Measurements from ENCODE around the gene TPD52L1. TPM values are rescaled to one million over a fixed set of nuclear protein-coding genes. Genes with fewer than 3 reads are reported as not detected.
"Not testable (repeated sequence)": the region's sequence is repeated elsewhere in the genome, so short reads cannot be mapped to it uniquely, and the experiment has no call there.

The TPD52L1 gene
- total RNA-seq, 1 donor from 2014 or later: not detected

GRCh38 chr6:125273965-125274364 lies 120.4 kb downstream of the TPD52L1 start:
- Mint-ChIP-seq H3K27me3 (ENCODE audit: unreplicated experiment) (no peaks in the 10 kb centered on the region), H3K27ac (ENCODE audit: unreplicated experiment) (no peak overlapping the region), H3K9me3 (ENCODE audit: unreplicated experiment) (no peaks in the 10 kb centered on the region), H3K4me1 (ENCODE audit: low read depth, unreplicated experiment) (no peaks in the 10 kb centered on the region), H3K4me3 (ENCODE audit: unreplicated experiment) (no peak overlapping the region), H3K36me3 (ENCODE audit: unreplicated experiment) (no peaks in the 10 kb centered on the region)
- TF ChIP-seq, protein P1, sequence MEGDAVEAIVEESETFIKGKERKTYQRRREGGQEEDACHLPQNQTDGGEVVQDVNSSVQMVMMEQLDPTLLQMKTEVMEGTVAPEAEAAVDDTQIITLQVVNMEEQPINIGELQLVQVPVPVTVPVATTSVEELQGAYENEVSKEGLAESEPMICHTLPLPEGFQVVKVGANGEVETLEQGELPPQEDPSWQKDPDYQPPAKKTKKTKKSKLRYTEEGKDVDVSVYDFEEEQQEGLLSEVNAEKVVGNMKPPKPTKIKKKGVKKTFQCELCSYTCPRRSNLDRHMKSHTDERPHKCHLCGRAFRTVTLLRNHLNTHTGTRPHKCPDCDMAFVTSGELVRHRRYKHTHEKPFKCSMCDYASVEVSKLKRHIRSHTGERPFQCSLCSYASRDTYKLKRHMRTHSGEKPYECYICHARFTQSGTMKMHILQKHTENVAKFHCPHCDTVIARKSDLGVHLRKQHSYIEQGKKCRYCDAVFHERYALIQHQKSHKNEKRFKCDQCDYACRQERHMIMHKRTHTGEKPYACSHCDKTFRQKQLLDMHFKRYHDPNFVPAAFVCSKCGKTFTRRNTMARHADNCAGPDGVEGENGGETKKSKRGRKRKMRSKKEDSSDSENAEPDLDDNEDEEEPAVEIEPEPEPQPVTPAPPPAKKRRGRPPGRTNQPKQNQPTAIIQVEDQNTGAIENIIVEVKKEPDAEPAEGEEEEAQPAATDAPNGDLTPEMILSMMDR (IDR thresholded peaks at IDR 0.05; ENCODE audit: partially characterized antibody, unreplicated experiment): no peak
- DNase-seq: no peak

DNA sequence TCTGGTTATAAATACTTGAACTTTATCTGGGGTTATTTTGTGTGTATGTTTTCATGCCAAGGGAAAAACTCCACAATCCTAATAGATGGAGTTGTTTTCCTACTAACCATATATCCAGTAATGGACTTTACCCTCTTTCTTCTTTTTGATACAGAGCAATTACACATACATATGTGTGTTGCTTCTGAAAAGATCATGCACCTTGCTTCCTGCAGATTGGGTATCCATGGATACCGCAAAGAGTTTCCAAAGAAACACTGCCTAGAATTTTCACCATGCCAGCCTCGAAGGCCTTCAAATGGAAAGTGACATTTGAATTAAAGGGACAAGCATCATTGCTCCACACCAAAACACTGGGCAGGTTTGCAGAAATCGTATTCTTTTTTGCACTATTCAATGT lies 121.4 kb downstream of the TPD52L1 start:
- DNase-seq: no peak
- Mint-ChIP-seq H3K27me3 (ENCODE audit: unreplicated experiment) (peaks cover 2% of the 10 kb centered on the region), H3K27ac (ENCODE audit: unreplicated experiment) (no peak overlapping the region), H3K4me3 (ENCODE audit: unreplicated experiment) (no peak overlapping the region), H3K9me3 (ENCODE audit: unreplicated experiment) (no peaks in the 10 kb centered on the region), H3K36me3 (ENCODE audit: unreplicated experiment) (peaks cover 4% of the 10 kb centered on the region), H3K4me1 (ENCODE audit: low read depth, unreplicated experiment) (peaks cover 2% of the 10 kb centered on the region)
- TF ChIP-seq, protein P1 (IDR thresholded peaks at IDR 0.05; ENCODE audit: partially characterized antibody, unreplicated experiment): no peak

DNA sequence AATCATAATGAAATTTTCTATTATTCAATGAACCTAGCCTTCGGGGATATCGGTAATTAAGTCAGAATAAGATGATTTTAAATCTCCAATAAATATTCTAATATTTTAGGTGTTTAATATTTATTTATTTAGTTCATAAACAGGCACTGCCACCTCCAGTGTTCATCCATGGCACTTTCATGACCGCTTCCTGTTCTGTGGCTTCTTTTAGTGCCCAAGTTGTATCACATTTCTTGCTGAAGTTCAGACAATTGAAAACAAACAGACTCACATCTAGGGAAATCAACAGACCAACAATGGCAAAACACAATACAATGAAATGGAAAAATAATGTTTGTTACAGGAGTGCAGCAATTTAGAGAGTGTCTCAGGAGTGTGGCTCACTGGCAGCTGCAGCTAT lies 122.2 kb downstream of the TPD52L1 start:
- TF ChIP-seq, protein P1 (IDR thresholded peaks at IDR 0.05; ENCODE audit: partially characterized antibody, unreplicated experiment): no peak
- H3K27ac Mint-ChIP-seq (ENCODE audit: unreplicated experiment): no peak overlapping the region
- H3K4me1 Mint-ChIP-seq (ENCODE audit: low read depth, unreplicated experiment): peaks cover 2% of the 10 kb centered on the region
- no peak for DNase-seq
- peaks cover 6% of the 10 kb centered on the region for H3K36me3 Mint-ChIP-seq (ENCODE audit: unreplicated experiment)
- H3K27me3 Mint-ChIP-seq (ENCODE audit: unreplicated experiment): peaks cover 2% of the 10 kb centered on the region
- H3K4me3 Mint-ChIP-seq (ENCODE audit: unreplicated experiment): no peak overlapping the region
- H3K9me3 Mint-ChIP-seq (ENCODE audit: unreplicated experiment): no peaks in the 10 kb centered on the region

GRCh38 chr6:125277838-125278237 lies 124.3 kb downstream of the TPD52L1 start:
- Mint-ChIP-seq H3K27me3 (ENCODE audit: unreplicated experiment) (peaks cover 2% of the 10 kb centered on the region), H3K9me3 (ENCODE audit: unreplicated experiment) (no peaks in the 10 kb centered on the region), H3K4me1 (ENCODE audit: low read depth, unreplicated experiment) (peaks cover 2% of the 10 kb centered on the region), H3K27ac (ENCODE audit: unreplicated experiment) (no peak overlapping the region), H3K4me3 (ENCODE audit: unreplicated experiment) (no peak overlapping the region), H3K36me3 (ENCODE audit: unreplicated experiment) (peaks cover 21% of the 10 kb centered on the region)
- no peak for DNase-seq
- TF ChIP-seq, protein P1 (IDR thresholded peaks at IDR 0.05; ENCODE audit: partially characterized antibody, unreplicated experiment): no peak

DNA sequence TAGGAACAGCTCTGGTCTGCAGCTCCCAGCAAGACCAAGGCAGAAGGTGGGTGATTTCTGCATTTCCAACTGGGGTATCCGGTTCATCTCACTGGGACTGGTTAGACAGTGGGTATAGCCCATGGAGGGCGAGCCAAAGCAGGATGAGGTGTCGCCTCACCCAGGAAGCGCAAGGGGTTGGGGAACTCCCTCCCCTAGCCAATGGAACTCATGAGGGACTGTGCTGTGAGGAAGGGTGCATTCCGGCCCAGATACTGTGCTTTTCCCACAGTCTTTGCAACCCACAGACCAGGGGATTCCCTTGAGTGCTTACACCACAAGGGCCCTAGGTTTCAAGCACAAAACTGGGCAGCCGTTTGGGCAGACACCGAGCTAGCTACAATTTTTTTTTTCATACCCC lies 126.4 kb downstream of the TPD52L1 start:
- H3K27ac Mint-ChIP-seq (ENCODE audit: unreplicated experiment): no peak overlapping the region
- peaks cover 2% of the 10 kb centered on the region for H3K27me3 Mint-ChIP-seq (ENCODE audit: unreplicated experiment)
- no peaks in the 10 kb centered on the region for H3K9me3 Mint-ChIP-seq (ENCODE audit: unreplicated experiment)
- peaks cover 2% of the 10 kb centered on the region for H3K4me1 Mint-ChIP-seq (ENCODE audit: low read depth, unreplicated experiment)
- no peak for DNase-seq
- TF ChIP-seq, protein P1 (IDR thresholded peaks at IDR 0.05; ENCODE audit: partially characterized antibody, unreplicated experiment): no peak
- H3K4me3 Mint-ChIP-seq (ENCODE audit: unreplicated experiment): no peak overlapping the region
- peaks cover 27% of the 10 kb centered on the region for H3K36me3 Mint-ChIP-seq (ENCODE audit: unreplicated experiment)

- peaks cover 32% of the 10 kb centered on the region for H3K36me3 Mint-ChIP-seq (ENCODE audit: unreplicated experiment)
- not testable (repeated sequence) for H3K27me3 Mint-ChIP-seq (ENCODE audit: unreplicated experiment); H3K9me3 Mint-ChIP-seq (ENCODE audit: unreplicated experiment); H3K4me3 Mint-ChIP-seq (ENCODE audit: unreplicated experiment); H3K4me1 Mint-ChIP-seq (ENCODE audit: low read depth, unreplicated experiment); H3K27ac Mint-ChIP-seq (ENCODE audit: unreplicated experiment); DNase-seq
Measured at GRCh38 chr6:125280370-125281035, 126.9 kb downstream of the TPD52L1 start.

- H3K36me3 Mint-ChIP-seq (ENCODE audit: unreplicated experiment): peaks cover 45% of the 10 kb centered on the region
- not testable (repeated sequence) for H3K9me3 Mint-ChIP-seq (ENCODE audit: unreplicated experiment); H3K27me3 Mint-ChIP-seq (ENCODE audit: unreplicated experiment); H3K4me1 Mint-ChIP-seq (ENCODE audit: low read depth, unreplicated experiment); H3K4me3 Mint-ChIP-seq (ENCODE audit: unreplicated experiment); DNase-seq; H3K27ac Mint-ChIP-seq (ENCODE audit: unreplicated experiment)
Measured at GRCh38 chr6:125282470-125282869, 128.9 kb downstream of the TPD52L1 start.
